Lower leg skin (tissue), 3 donors: ENCODE data around the gene PLEKHJ1.
A peak's percentile ranks its signal among the peaks of the same experiment; 100 is the strongest.

Experiments used
- CTCF ChIP-seq, 3 donors: fragments of 450-650 bp; IDR thresholded peaks; one replicate each; pipeline ENCODE4 v1.5.1; 2016; ENCODE audit warnings: antibody characterized with exemption in 3 of 3, mild to moderate bottlenecking in 3 of 3, moderate library complexity in 2 of 3
- POLR2A ChIP-seq, 2 donors: fragments of 450-650 bp; IDR thresholded peaks; one replicate each; pipeline ENCODE4 v1.6.1; 2016 to 2017; ENCODE audit warnings: antibody characterized with exemption in 2 of 2, mild to moderate bottlenecking in 1 of 2, moderate library complexity in 1 of 2

- TF ChIP-seq CTCF (IDR thresholded peaks at IDR 0.05), result peak in 1 of 3 donors; percentile 9
- TF ChIP-seq POLR2A (IDR thresholded peaks at IDR 0.05), result no peak
Measured at GRCh38 chr19:2235381-2236063, 607 bp downstream of the PLEKHJ1 start.
